Heart left ventricle (tissue), 16 donors: ENCODE measurements around the gene TRDN. TPM values are rescaled to one million over a fixed set of nuclear protein-coding genes. Genes with fewer than 3 reads are reported as not detected.
"Not testable (repeated sequence)": the region's sequence is repeated elsewhere in the genome, so short reads cannot be mapped to it uniquely, and the experiment has no call there.

Source experiments
- ATAC-seq, 4 donors: fragments of 200-7000 bp; cut with Tn5 transposase; one replicate each; pipeline ENCODE4 v1.9.1; 2020 to 2022; ENCODE audit warnings: moderate library complexity in 4 of 4, mild to moderate bottlenecking in 3 of 4, moderate number of reproducible peaks in 1 of 4
- DNase-seq, 5 donors: peaks; one replicate each; pipeline ENCODE4 v3.0.0-alpha.2; 2020
- H3K27ac ChIP-seq, 12 donors: fragments of 200-600 bp; sonication (generic) in 4 of 12; one replicate each; pipeline versions ENCODE4 v1.5.0 to v1.8.0; 2016 to 2022; ENCODE audit warnings: mild to moderate bottlenecking in 2 of 12
- H3K27me3 ChIP-seq, 9 donors: fragments of 200-600 bp; sonication (generic) in 2 of 9; one replicate each; pipeline versions ENCODE4 v1.5.1 to v1.8.0; 2016 to 2022; ENCODE audit warnings: mild to moderate bottlenecking in 3 of 9
- H3K36me3 ChIP-seq, 9 donors: fragments of 200-600 bp; sonication (generic) in 2 of 9; one replicate each; pipeline versions ENCODE4 v1.5.0 to v1.8.0; 2018 to 2022; ENCODE audit warnings: mild to moderate bottlenecking in 2 of 9
- H3K4me1 ChIP-seq, 12 donors: fragments of 200-600 bp; sonication (generic) in 4 of 12; one replicate each; pipeline versions ENCODE4 v1.5.0 to v1.8.0; 2016 to 2022; ENCODE audit warnings: mild to moderate bottlenecking in 3 of 12
- H3K4me3 ChIP-seq, 12 donors: fragments of 200-600 bp; sonication (generic) in 4 of 12; one replicate each; pipeline versions ENCODE4 v1.5.0 to v1.8.0; 2017 to 2022; ENCODE audit warnings: mild to moderate bottlenecking in 9 of 12, moderate library complexity in 4 of 12
- H3K9me3 ChIP-seq, 12 donors: fragments of 200-600 bp; sonication (generic) in 4 of 12; one replicate each; pipeline versions ENCODE4 v1.5.0 to v1.8.0; 2016 to 2022; ENCODE audit warnings: mild to moderate bottlenecking in 1 of 12
- CTCF ChIP-seq, 12 donors: fragments of 200-600 bp; sonication (generic) in 4 of 12; IDR thresholded peaks; one replicate each; pipeline versions ENCODE4 v1.5.0 to v1.8.0; 2018 to 2022; ENCODE audit warnings: antibody characterized with exemption in 12 of 12, mild to moderate bottlenecking in 5 of 12
- POLR2A ChIP-seq, 2 donors: fragments of 450-650 bp; IDR thresholded peaks; one replicate each; pipeline ENCODE4 v1.6.1; 2017; ENCODE audit warnings: antibody characterized with exemption in 2 of 2, mild to moderate bottlenecking in 2 of 2, moderate library complexity in 2 of 2
- WGBS, 4 donors: extraction: QIAGEN DNeasy Blood & Tissue Kit in 2 of 4; methylation state at CpG; one replicate each; pipeline versions ENCODE4 v1.1.5 to v1.1.7; 2013 to 2018; 5-methylcytosine and 5-hydroxymethylcytosine counted together
- intact Hi-C, 10 donors: fragments of 100-400 bp; cut with DNase I; formaldehyde crosslinking; loops; one replicate each; pipeline versions ENCODE4 v1.11.1 to v1.14.2; 2022
- polyA plus RNA-seq, 2 donors: library from polyadenylated mRNA; stranded (reverse); fragments of 200-250 nt; gene quantifications; one replicate each; pipeline ENCODE4 v1.2.3, GENCODE V29; 2013
- total RNA-seq, 9 donors: library from RNA; depleted of rRNA in 2 of 9; stranded (reverse); fragments of >200 nt in 2 of 9; fragmentation: NEBNext Ultra II Directional in 3 of 9; extraction: Animal tissue kit (Norgen Biotek cat#: 25700) in 3 of 9; gene quantifications; one replicate each; pipeline versions ENCODE4 v1.1.0 to v1.2.4, GENCODE V29; 2016 to 2023
- donor health status: ischemic (EF 13 %, LVEDD 7.1; RV severe dilation, severe dysfunction).
- donor health status: healthy with polysubstance abuse.
- donor health status: DM: no; HTN: yes; CAD: no.
- donor health status: DM: no; HTN: no; CAD: no.
- donor health status: ischemic (EF 25% LVEDD 6.9; RV normal size, moderate dysfunction).
- donor health status: ischemic (EF 25% LVEDD 5.7; RV mildly dilated, moderate dysfunction).
- donor health status: healthy.
- donor health status: DM: yes; HTN: yes; CAD: no.
- donor health status: ischemic (EF 35%, LVEDD 5.7; RV mildly dilated, moderate dysfunction).
- donor health status: nonischemic (EF 11% LVEDD 7.7; RV severe dilation, severe dysfunction).
- donor health status: DM: yes; HTN: yes; CAD: no.
- donor health status: PGD.
- donor health status: ischemic (EF 29% LVEDD 5.4; RV normal size, mild dysfunction).
- donor health status: nonischemic (EF 23%, LVEDD 6.1; RV moderate dilation, normal function).

TRDN gene
- total and polyA plus RNA-seq, 11 donors = 39.0 to 577 (median 381) TPM

- DNase-seq (no peak), ATAC-seq (no peak)
- Histone ChIP-seq H3K4me1 (peaks cover 0 to 23% (median 4%) of the 10 kb centered on the region in 12 donors), H3K4me3 (no peak overlapping the region), H3K9me3 (no peaks in the 10 kb centered on the region), H3K36me3 (peaks cover 0 to 5% (median 0%) of the 10 kb centered on the region in 9 donors), H3K27ac (no peak overlapping the region), H3K27me3 (no peaks in the 10 kb centered on the region)
- WGBS, 4 donors = 50 to 56% (median 53%) methylated on average over 2 of the region's 2 CpGs
- TF ChIP-seq POLR2A (IDR thresholded peaks at IDR 0.05) (no peak), CTCF (IDR thresholded peaks at IDR 0.05) (no peak)
- intact Hi-C loops = no loop called here
These were observed 174.6 kb downstream of the TRDN start for GRCh38 chr6:123462152-123462551.

DNA sequence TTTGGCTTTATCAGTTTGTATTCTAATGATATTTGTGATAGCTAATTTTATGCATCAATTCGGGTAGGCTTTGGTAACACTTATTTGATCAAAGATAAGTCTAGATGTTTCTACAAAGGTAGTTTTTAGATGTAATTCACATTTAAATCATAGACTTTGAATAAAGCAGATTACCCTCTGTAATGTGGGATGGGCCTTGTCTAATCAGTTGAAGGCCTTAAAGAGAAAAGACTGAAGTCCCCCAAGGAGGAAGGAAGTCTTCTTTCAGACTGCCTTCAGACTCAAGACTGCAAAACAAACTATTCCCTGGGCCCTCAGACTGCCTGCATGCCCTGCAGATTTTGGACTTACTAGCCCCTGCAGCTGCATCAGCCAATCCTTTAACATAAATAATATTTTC lies 178.5 kb downstream of the TRDN start:
- 74 to 87% (median 83%) methylated on average over 1 of the region's 1 CpG for WGBS, 4 donors
- H3K27ac ChIP-seq = no peak overlapping the region

GRCh38 chr6:123456836-123457235 lies 179.9 kb downstream of the TRDN start:
- intact Hi-C loops = no loop called here
- H3K27me3 ChIP-seq = no peaks in the 10 kb centered on the region
- no peak for TF ChIP-seq CTCF (IDR thresholded peaks at IDR 0.05)
- no peak for TF ChIP-seq POLR2A (IDR thresholded peaks at IDR 0.05)
- no peak overlapping the region for H3K4me3 ChIP-seq
- peaks cover 0 to 13% (median 0%) of the 10 kb centered on the region in 12 donors for H3K9me3 ChIP-seq
- DNase-seq (no peak), ATAC-seq (no peak)
- 72 to 82% (median 76%) methylated on average over 3 of the region's 3 CpGs for WGBS, 4 donors
- H3K27ac ChIP-seq = no peak overlapping the region
- H3K4me1 ChIP-seq = no peaks in the 10 kb centered on the region
- no peaks in the 10 kb centered on the region for H3K36me3 ChIP-seq

More for the DNA sequence above, 178.5 kb downstream of the TRDN start:
- Histone ChIP-seq H3K27me3 (no peaks in the 10 kb centered on the region), H3K36me3 (peaks cover 0 to 3% (median 0%) of the 10 kb centered on the region in 9 donors), H3K4me1 (no peaks in the 10 kb centered on the region), H3K4me3 (no peak overlapping the region), H3K9me3 (peaks cover 0 to 6% (median 0%) of the 10 kb centered on the region in 12 donors)
- DNase-seq (no peak), ATAC-seq (no peak)
- no peak for TF ChIP-seq CTCF (IDR thresholded peaks at IDR 0.05)
- intact Hi-C loops = no loop called here

DNA sequence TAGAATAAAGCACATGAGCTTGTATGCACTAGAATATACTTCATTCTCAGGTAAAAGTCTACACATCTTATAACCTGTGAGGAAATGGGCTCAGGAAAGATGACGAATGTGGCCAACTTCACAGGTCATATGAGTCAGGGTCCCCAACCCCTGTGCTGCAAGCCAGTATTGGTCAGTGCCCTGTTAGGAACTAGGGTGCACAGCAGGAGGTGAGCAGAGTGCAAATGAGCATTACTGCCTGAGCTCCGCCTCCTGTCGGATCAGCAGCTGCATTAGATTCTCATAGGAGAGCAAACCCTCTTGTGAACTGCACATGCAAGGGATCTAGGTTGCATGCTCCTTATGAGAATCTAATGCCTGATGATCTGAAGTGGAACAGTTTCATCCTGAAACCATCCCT lies 182.3 kb downstream of the TRDN start:
- no peak overlapping the region for H3K27ac ChIP-seq
- TF ChIP-seq CTCF (IDR thresholded peaks at IDR 0.05) = no peak
- no peak for TF ChIP-seq POLR2A (IDR thresholded peaks at IDR 0.05)
- peaks cover 0 to 13% (median 0%) of the 10 kb centered on the region in 12 donors for H3K9me3 ChIP-seq
- H3K27me3 ChIP-seq = no peaks in the 10 kb centered on the region
- H3K36me3 ChIP-seq = peaks cover 0 to 10% (median 0%) of the 10 kb centered on the region in 9 donors
- ATAC-seq = peak; percentile 28 to 62 (median 32)
- H3K4me3 ChIP-seq = no peak overlapping the region
- intact Hi-C loops = no loop called here
- 76 to 92% (median 78%) methylated on average over 3 of the region's 3 CpGs for WGBS, 4 donors
- DNase-seq = no peak
- H3K4me1 ChIP-seq = no peaks in the 10 kb centered on the region

DNA sequence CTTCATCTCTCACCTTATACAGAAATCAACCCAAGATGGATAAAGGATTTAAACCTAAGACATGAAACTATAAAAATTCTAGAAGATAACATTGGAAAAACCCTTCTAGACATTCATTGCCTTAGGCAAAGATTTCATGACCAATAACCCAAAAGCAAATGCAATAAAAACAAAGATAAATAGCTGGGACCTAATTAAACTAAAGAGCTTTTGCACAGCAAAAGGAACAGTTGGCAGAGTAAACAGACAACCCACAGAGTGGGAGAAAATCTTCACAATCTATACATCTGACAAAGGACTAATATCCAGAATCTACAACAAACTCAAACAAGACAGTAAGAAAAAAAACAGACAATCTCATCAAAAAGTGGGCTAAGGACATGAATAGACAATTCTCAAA lies 183.7 kb downstream of the TRDN start:
- H3K27me3 ChIP-seq, H3K27ac ChIP-seq, ATAC-seq, H3K4me1 ChIP-seq, H3K4me3 ChIP-seq, DNase-seq, intact Hi-C loops: not testable (repeated sequence)
- peaks cover 0 to 13% (median 0%) of the 10 kb centered on the region in 12 donors for H3K9me3 ChIP-seq
- peaks cover 0 to 21% (median 0%) of the 10 kb centered on the region in 9 donors for H3K36me3 ChIP-seq
